Loucy (cell line): ENCODE data around the gene NABP2.
A peak's percentile ranks its signal among the peaks of the same experiment; 100 is the strongest.
"Not testable (repeated sequence)": the region's sequence is repeated elsewhere in the genome, so short reads cannot be mapped to it uniquely, and the experiment has no call there.

Experiments used
- H2AFZ ChIP-seq: fragments of 200-600 bp; sonication (generic); 2 replicates; pipeline ENCODE4 v1.6.0; 2016; ENCODE audit warnings: antibody characterized with exemption, mild to moderate bottlenecking, low read length, moderate library complexity
- H3F3A ChIP-seq: fragments of 200-600 bp; 2 replicates; pipeline ENCODE4 v1.6.0; 2016; ENCODE audit warnings: antibody characterized with exemption, low read depth, mild to moderate bottlenecking
- H3K27me3 ChIP-seq: fragments of 200-600 bp; sonication (generic); 2 replicates; pipeline ENCODE4 v1.6.1; 2014; ENCODE audit warnings: low read length, mild to moderate bottlenecking; ENCODE audit not compliant: insufficient read depth, poor library complexity, severe bottlenecking
- H3K36me3 ChIP-seq: fragments of 200-600 bp; sonication (generic); 2 replicates; pipeline ENCODE4 v1.6.1; 2016; ENCODE audit warnings: low read length; ENCODE audit not compliant: insufficient read depth
- H3K4me1 ChIP-seq: fragments of 200-600 bp; sonication (generic); 2 replicates; pipeline ENCODE4 v1.5.1; 2014; ENCODE audit warnings: low read length, mild to moderate bottlenecking; ENCODE audit not compliant: insufficient read depth, poor library complexity, severe bottlenecking
- H3K4me2 ChIP-seq: fragments of 200-600 bp; sonication (generic); 2 replicates; pipeline ENCODE4 v1.6.0; 2014; ENCODE audit warnings: antibody characterized with exemption, low read length, low read depth, mild to moderate bottlenecking; ENCODE audit not compliant: poor library complexity, severe bottlenecking
- H3K4me3 ChIP-seq: fragments of 200-600 bp; sonication (generic); 2 replicates; pipeline ENCODE4 v1.5.1; 2014; ENCODE audit warnings: low read length, mild to moderate bottlenecking, mixed read lengths; ENCODE audit not compliant: poor library complexity, severe bottlenecking
- H3K79me2 ChIP-seq: fragments of 200-600 bp; sonication (generic); 2 replicates; pipeline ENCODE4 v1.6.1; 2014; ENCODE audit warnings: low read length; ENCODE audit not compliant: insufficient read depth
- H3K9ac ChIP-seq: fragments of 200-600 bp; sonication (generic); 2 replicates; pipeline ENCODE4 v1.6.0; 2014; ENCODE audit warnings: mild to moderate bottlenecking, low read depth, low read length, moderate library complexity; ENCODE audit not compliant: poor library complexity, severe bottlenecking
- H3K9me2 ChIP-seq: fragments of 200-600 bp; sonication (generic); replicated peaks from 2 replicates; pipeline ENCODE4 v1.6.1; 2016; ENCODE audit warnings: low read depth, low read length, mixed read lengths
- H3K9me3 ChIP-seq: fragments of 200-600 bp; sonication (generic); 2 replicates; pipeline ENCODE4 v1.6.1; 2014; ENCODE audit warnings: mild to moderate bottlenecking, antibody characterized with exemption, low read length, low read depth; ENCODE audit not compliant: insufficient read depth
- H4K20me1 ChIP-seq: fragments of 200-600 bp; sonication (generic); 2 replicates; pipeline ENCODE4 v1.6.0; 2014; ENCODE audit warnings: antibody characterized with exemption, low read length, mild to moderate bottlenecking; ENCODE audit not compliant: insufficient read depth, poor library complexity, severe bottlenecking
- CTCF ChIP-seq: fragments of 200-600 bp; sonication (generic); conservative IDR thresholded peaks from 2 replicates; pipeline ENCODE4 v1.5.1; 2014; ENCODE audit warnings: mild to moderate bottlenecking, antibody characterized with exemption, low read length
- EZH2phosphoT487 ChIP-seq: fragments of 200-600 bp; IDR thresholded peaks from 2 replicates; pipeline ENCODE4 v1.6.1; 2018; ENCODE audit warnings: antibody characterized with exemption, mild to moderate bottlenecking, moderate library complexity, borderline replicate concordance

Gene NABP2

GRCh38 chr12:56266693-56267442, 42.7 kb downstream of the NABP2 start, which contains the start of gene COQ10A:
Gene COQ10A, plus strand, starts transcription at chr12:56266942. Its CDS starts 177 bp downstream, at chr12:56267119.
- H3K4me3 ChIP-seq: peak within 1 kb of the TSS; percentile 85
- H3K36me3 ChIP-seq: peaks cover 14% of the 10 kb centered on the region; the same call in 1 of the 2 replicates
- H3K9me2 ChIP-seq: no peaks in the 10 kb centered on the region
- TF ChIP-seq CTCF (peak; percentile 41), EZH2phosphoT487 (no peak)
- H4K20me1 ChIP-seq: no peaks in the 10 kb centered on the region
- H2AFZ ChIP-seq: peak within 1 kb of the TSS; percentile 91
- peaks cover 19% of the 10 kb centered on the region; the same call in 1 of the 2 replicates for H3K79me2 ChIP-seq
- H3F3A ChIP-seq: no peaks in the 10 kb centered on the region
- peak within 1 kb of the TSS; percentile 75 for H3K9ac ChIP-seq
- peak within 1 kb of the TSS; percentile 68 for H3K4me2 ChIP-seq
- H3K9me3 ChIP-seq: no peaks in the 10 kb centered on the region
- H3K4me1 ChIP-seq: peaks cover 19% of the 10 kb centered on the region
- H3K27me3 ChIP-seq: no peaks in the 10 kb centered on the region

- TF ChIP-seq CTCF (no peak), EZH2phosphoT487 (no peak)
- Histone ChIP-seq H3K79me2 (peaks cover 19% of the 10 kb centered on the region; the same call in 1 of the 2 replicates), H3K9me2 (no peaks in the 10 kb centered on the region), H3K27me3 (no peaks in the 10 kb centered on the region), H3K9ac (peak overlapping the region; percentile 75), H3K4me2 (peak overlapping the region; percentile 68), H3K36me3 (peaks cover 19% of the 10 kb centered on the region; the same call in 1 of the 2 replicates), H3K4me1 (peaks cover 19% of the 10 kb centered on the region), H3K9me3 (no peaks in the 10 kb centered on the region), H4K20me1 (no peaks in the 10 kb centered on the region), H3F3A (no peaks in the 10 kb centered on the region), H3K4me3 (peak overlapping the region; percentile 85), H2AFZ (peak overlapping the region; percentile 91)
Observed at GRCh38 chr12:56267443-56268071, 43.4 kb downstream of the NABP2 start.

- Histone ChIP-seq H3K9ac (no peak overlapping the region), H3K9me3 (no peaks in the 10 kb centered on the region), H2AFZ (no peak overlapping the region), H3K4me2 (no peak overlapping the region), H3K4me1 (peaks cover 19% of the 10 kb centered on the region), H3K79me2 (peaks cover 19% of the 10 kb centered on the region; the same call in 1 of the 2 replicates), H4K20me1 (no peaks in the 10 kb centered on the region), H3F3A (no peaks in the 10 kb centered on the region), H3K36me3 (peaks cover 52% of the 10 kb centered on the region), H3K27me3 (no peaks in the 10 kb centered on the region), H3K4me3 (no peak overlapping the region), H3K9me2 (no peaks in the 10 kb centered on the region)
- TF ChIP-seq EZH2phosphoT487 (no peak), CTCF (peak; percentile 69)
Observed at GRCh38 chr12:56271031-56271430, 46.9 kb downstream of the NABP2 start.

- not testable (repeated sequence) for H4K20me1 ChIP-seq, H3K9me2 ChIP-seq, H3K9ac ChIP-seq, H3K4me3 ChIP-seq, H3K9me3 ChIP-seq, H2AFZ ChIP-seq, H3K4me2 ChIP-seq, H3F3A ChIP-seq, H3K27me3 ChIP-seq
- peaks cover 62% of the 10 kb centered on the region for H3K36me3 ChIP-seq
- peaks cover 13% of the 10 kb centered on the region for H3K4me1 ChIP-seq
- peaks cover 16% of the 10 kb centered on the region; the same call in 1 of the 2 replicates for H3K79me2 ChIP-seq
Observed at GRCh38 chr12:56272468-56272867, 48.3 kb downstream of the NABP2 start.
